Urinary bladder (tissue), 4 donors: ENCODE results near the gene SLC6A1. TPM values are rescaled to one million over a fixed set of nuclear protein-coding genes. Genes with fewer than 3 reads are reported as not detected.

Experiments
- DNase-seq: peaks from one replicate; pipeline ENCODE4 v3.0.0-alpha.2; 2015; ENCODE audit errors: extremely low spot score
- H3K27ac ChIP-seq: one replicate; pipeline ENCODE4 v1.5.1; 2013; ENCODE audit warnings: low read depth, mild to moderate bottlenecking, moderate library complexity
- H3K36me3 ChIP-seq: one replicate; pipeline ENCODE4 v1.6.1; 2013; ENCODE audit warnings: mild to moderate bottlenecking, moderate library complexity; ENCODE audit not compliant: insufficient read depth
- H3K4me1 ChIP-seq: one replicate; pipeline ENCODE4 v1.6.1; 2013; ENCODE audit warnings: mild to moderate bottlenecking, moderate library complexity; ENCODE audit not compliant: insufficient read depth
- H3K4me3 ChIP-seq: one replicate; pipeline ENCODE4 v1.5.1; 2013; ENCODE audit warnings: low read depth, low read length
- WGBS: extraction: QIAGEN DNeasy Blood & Tissue Kit; methylation state at CpG from one replicate; pipeline ENCODE4 v1.1.7; 2013; 5-methylcytosine and 5-hydroxymethylcytosine counted together
- polyA plus RNA-seq: library from polyadenylated mRNA; stranded (reverse); fragments of 200-250 nt; gene quantifications from one replicate; pipeline ENCODE4 v1.2.3, GENCODE V29; 2013
- total RNA-seq: library from RNA; depleted of rRNA; stranded (reverse); fragments of >200 nt; gene quantifications from one replicate; pipeline ENCODE4 v1.2.3, GENCODE V29; 2014
- donor health status: healthy with polysubstance abuse.
- donor health status: healthy.

The SLC6A1 gene
- total and polyA plus RNA-seq, 2 donors, result 0.75 to 3.2 TPM

- H3K36me3 ChIP-seq, result no peaks in the 10 kb centered on the region
- H3K27ac ChIP-seq, result no peak overlapping the region
- H3K4me3 ChIP-seq, result no peak overlapping the region
- no peaks in the 10 kb centered on the region for H3K4me1 ChIP-seq
- no peak for DNase-seq
- 75% methylated on average over 5 of the region's 5 CpGs for WGBS
Measured at GRCh38 chr3:11078826-11079515, 86.4 kb downstream of the SLC6A1 start.

DNA sequence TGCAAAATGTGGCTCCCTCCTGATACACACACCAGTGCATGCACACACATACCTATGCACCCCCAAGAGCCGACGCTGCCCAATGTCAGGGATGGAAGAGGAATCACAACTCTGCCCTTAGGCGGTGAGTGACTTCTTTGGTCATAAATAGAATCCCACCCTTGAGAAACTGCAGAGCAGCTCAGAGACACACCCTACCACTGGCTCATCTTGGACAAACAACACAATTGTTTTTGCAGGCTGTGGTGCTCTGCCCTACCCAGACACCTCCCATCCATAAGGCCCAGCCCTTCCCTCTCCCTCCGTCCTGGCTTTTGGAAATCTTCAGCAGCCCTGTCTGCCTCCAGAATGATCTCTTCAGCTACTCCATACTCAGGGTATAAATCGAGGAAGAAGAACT, 87.9 kb downstream of the SLC6A1 start:
- no peaks in the 10 kb centered on the region for H3K36me3 ChIP-seq
- H3K27ac ChIP-seq, result no peak overlapping the region
- DNase-seq, result no peak
- WGBS, result 76% methylated on average over 5 of the region's 5 CpGs
- H3K4me1 ChIP-seq, result no peaks in the 10 kb centered on the region
- no peak overlapping the region for H3K4me3 ChIP-seq

DNA sequence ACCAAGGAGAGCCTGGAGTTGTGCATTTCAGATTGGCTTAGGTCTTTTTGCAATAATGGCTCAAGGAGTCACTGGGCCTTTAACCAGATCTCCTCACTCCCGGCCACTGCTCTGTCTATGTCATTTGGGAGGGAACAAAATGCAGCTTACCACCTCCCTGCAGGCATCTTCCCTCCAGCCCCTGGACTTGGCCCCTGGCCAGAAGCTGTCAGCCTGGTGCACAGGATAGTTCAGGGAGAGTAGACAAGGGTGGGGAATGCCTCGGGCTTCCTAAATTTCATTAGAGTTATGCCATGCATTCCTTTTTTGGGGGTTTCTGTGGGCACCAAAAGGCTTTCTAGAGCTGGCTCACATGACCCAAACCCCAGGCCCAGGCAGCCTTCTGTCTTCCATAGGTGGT, 91.5 kb downstream of the SLC6A1 start:
- WGBS, result 32% methylated on average over 2 of the region's 2 CpGs
- H3K4me3 ChIP-seq, result no peak overlapping the region
- H3K4me1 ChIP-seq, result no peaks in the 10 kb centered on the region
- no peak for DNase-seq
- H3K27ac ChIP-seq, result no peak overlapping the region
- H3K36me3 ChIP-seq, result no peaks in the 10 kb centered on the region

DNA sequence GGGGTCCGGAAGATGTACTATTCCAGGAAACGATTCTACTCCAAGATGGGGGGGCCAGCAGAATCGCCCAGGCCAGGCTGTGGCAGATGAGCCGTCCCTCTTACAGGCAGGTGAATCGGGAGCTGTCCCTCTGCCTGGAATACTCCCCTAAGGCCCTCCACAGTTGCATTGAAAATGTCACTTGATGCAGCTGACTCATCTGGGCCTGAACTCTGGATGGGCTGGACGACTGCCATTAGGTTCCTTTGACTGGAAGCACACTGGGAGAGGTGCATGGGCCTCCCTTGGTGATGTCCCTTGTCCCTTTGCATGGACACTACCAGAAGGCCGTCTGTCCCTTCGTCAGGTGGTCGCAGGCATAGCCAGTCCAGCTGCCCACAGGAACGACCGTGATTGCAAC, 92.1 kb downstream of the SLC6A1 start:
- H3K4me3 ChIP-seq, result no peak overlapping the region
- no peaks in the 10 kb centered on the region for H3K36me3 ChIP-seq
- H3K27ac ChIP-seq, result no peak overlapping the region
- 50% methylated on average over 11 of the region's 11 CpGs for WGBS
- H3K4me1 ChIP-seq, result no peaks in the 10 kb centered on the region
- DNase-seq, result no peak

DNA sequence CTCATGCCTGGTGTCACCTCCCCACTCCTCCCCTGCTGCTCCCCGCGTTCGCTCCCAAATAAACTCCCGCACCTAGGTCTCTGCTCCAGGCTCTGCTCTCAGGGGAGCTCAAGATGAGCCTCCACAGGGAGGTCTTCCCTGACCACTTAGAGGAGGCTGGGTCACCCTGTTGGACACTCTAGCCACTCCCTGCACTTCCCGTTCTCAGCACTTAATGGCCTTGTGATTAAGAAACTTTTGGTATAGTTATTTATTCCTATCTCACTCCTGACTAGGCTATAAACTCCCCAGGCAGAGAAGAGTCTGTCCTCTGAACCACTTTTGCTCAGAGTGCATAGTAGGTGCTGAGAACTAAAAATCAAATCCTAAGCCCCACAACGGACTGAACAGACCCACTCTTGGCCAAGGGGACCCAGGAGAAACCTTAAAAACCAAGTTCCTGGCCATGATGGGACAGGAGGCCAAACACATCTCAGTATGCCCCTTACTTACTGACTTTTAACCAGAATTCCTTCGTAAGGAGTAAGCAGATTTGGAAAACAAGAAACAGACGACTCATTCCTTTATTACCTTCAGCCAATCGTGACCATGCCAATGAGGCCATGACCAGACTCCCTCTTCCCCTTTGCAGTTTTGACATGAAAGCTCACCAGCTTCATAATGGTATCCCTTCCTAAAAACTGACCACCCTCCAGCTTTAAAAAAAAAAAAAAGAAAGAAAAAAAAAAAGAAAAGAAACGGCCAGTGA, 92.7 kb downstream of the SLC6A1 start:
- no peak overlapping the region for H3K27ac ChIP-seq
- 72% methylated on average over 10 of the region's 10 CpGs for WGBS
- H3K36me3 ChIP-seq, result no peaks in the 10 kb centered on the region
- H3K4me1 ChIP-seq, result no peaks in the 10 kb centered on the region
- no peak for DNase-seq
- H3K4me3 ChIP-seq, result no peak overlapping the region

GRCh38 chr3:11086856-11087255, 94.3 kb downstream of the SLC6A1 start:
- WGBS, result 75% methylated on average over 5 of the region's 5 CpGs
- Histone ChIP-seq H3K4me1 (no peaks in the 10 kb centered on the region), H3K36me3 (no peaks in the 10 kb centered on the region), H3K27ac (no peak overlapping the region), H3K4me3 (no peak overlapping the region)
- no peak for DNase-seq

DNA sequence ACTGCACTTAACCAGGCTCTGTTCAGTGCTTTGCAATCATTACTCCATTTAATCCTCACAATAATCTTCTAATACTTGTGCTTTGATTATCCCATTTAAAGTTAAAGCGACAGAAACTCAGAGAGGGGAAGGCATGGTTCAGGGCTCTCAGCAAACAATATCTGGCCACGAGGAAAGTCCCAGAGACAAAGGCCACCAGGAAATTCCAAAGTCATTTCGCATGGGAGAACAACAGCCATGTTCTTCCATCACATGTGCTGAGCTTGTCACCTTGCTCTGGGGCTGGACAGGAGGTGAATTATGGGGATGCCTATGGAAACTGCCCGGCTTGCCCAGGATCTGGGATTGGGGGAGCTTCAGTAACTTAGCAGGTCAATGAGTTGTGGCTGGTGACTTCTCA, 95.5 kb downstream of the SLC6A1 start:
- WGBS, result 80% methylated on average over 4 of the region's 4 CpGs
- DNase-seq, result no peak
- H3K4me1 ChIP-seq, result no peaks in the 10 kb centered on the region

DNA sequence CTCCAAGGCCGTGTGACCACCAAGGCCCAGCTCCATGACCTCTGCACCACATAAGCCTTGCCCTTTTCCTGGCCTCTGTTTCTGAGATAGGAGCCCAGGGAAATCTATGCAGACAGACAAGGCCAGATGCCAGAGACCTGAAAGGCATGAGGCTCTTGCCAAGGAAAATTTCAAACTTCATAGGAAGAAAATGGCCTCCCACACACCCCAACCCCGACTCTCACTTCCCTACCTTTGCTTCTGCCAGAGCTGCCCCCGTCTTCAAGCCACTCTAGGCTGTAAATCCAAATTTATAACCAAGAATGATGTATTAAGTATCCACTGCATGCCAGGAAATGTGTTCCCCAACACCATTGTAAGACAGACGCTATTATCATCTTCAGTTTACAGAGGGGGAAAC, 96.3 kb downstream of the SLC6A1 start:
- 65% methylated on average over 4 of the region's 4 CpGs for WGBS

More for the DNA sequence above, 95.5 kb downstream of the SLC6A1 start:
- H3K36me3 ChIP-seq, result no peaks in the 10 kb centered on the region
- H3K27ac ChIP-seq, result no peak overlapping the region
- no peak overlapping the region for H3K4me3 ChIP-seq

More for the DNA sequence above, 96.3 kb downstream of the SLC6A1 start:
- no peak for DNase-seq
- Histone ChIP-seq H3K4me1 (no peaks in the 10 kb centered on the region), H3K36me3 (no peaks in the 10 kb centered on the region), H3K27ac (no peak overlapping the region), H3K4me3 (no peak overlapping the region)

Other genes starting within 250 kb of the SLC6A1 start
- gene SLC6A11, start 176.5 kb upstream of the SLC6A1 start, total RNA-seq, result 0.42 TPM
- gene SLC6A11, start 176.5 kb upstream of the SLC6A1 start, polyA plus RNA-seq, result 0.23 TPM
- gene HRH1, start 161.7 kb downstream of the SLC6A1 start, total RNA-seq, result 19.0 TPM
- gene HRH1, start 161.7 kb downstream of the SLC6A1 start, polyA plus RNA-seq, result 6.3 TPM